ENCODE data around the gene LRP5. TPM values are rescaled to one million over a fixed set of nuclear protein-coding genes. Genes with fewer than 3 reads are reported as not detected.

Gene LRP5
- total and polyA plus RNA-seq, 9 of the 15 experiments (the other 6 are each of a cell fraction or from before 2014, with no cell fraction given), result 0.48 to 44.2 (median 13.5) TPM

DNA sequence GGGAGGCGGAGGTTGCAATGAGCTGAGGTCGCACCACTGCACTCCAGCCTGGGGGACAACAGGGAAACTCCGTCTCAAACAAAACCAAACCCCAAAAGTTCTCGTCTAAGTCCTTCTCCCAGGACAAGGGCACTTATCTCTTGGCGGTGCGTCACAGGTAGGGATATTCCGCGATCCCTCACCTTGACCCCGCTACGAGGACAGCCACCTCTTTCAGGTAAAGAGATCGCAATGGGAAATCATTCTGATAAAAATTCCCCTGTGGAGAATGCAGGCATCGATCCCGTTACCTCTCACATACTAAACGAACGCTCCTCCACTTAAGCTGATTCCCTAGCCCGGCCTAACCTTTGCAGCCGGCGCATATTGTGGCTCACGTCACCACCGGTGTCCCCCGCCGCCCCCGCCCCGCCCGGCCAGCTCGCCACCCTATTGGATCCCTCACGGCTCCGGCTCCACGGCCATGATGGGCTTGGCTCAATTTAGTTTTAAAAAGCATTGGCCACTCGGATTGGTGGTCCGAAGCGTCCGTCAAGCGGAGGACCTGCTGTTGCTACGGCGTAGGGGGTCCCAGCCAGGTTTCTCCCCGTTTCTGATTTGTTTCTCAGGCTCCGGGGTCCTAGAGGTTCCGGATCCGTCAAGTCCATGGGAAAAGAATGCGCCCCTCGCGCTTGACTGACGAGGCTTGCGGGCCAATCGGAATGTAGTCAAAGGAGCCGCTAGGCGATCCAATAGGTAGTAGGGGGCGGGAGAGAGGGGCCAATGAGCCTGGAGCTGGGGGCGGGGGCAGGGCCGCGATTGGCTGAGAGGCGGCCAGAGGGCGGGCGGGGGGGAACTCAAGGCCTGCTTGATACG is 147.7 kb downstream of the LRP5 start (continued):
- TF ChIP-seq, protein P1, sequence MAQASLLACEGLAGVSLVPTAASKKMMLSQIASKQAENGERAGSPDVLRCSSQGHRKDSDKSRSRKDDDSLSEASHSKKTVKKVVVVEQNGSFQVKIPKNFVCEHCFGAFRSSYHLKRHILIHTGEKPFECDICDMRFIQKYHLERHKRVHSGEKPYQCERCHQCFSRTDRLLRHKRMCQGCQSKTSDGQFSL (CRISPR knock-in tag; IDR thresholded peaks at IDR 0.05), result peak; percentile 73
- TF ChIP-seq, protein P1 (tag; IDR thresholded peaks at IDR 0.05), result 0 out of 4 replicates have a peak, but pooled peaks of 1 of the 2 experiments have one; percentile 13
- TF ChIP-seq SIRT6 (IDR thresholded peaks at IDR 0.05; ENCODE audit: low read depth, low read length) (no peak), NFXL1 (CRISPR knock-in tag; IDR thresholded peaks at IDR 0.05) (0 out of 2 replicates have a peak, but pooled peaks have one; percentile 61), POLR2AphosphoS2 (IDR thresholded peaks at IDR 0.05; ENCODE audit: low read length) (no peak), U2AF2 (optimal IDR thresholded peaks at IDR 0.05; ENCODE audit: low read depth, low read length) (no peak), TAF1 (IDR thresholded peaks at IDR 0.05; ENCODE audit: control insufficient read depth, extremely low read depth, insufficient read depth, low read length, severe bottlenecking) (peak; percentile 12), CREB1 (IDR thresholded peaks at IDR 0.05) (peak; percentile 56), CREB1 (CRISPR knock-in tag; IDR thresholded peaks at IDR 0.05) (peak; percentile 78), FOXK1 (CRISPR knock-in tag; IDR thresholded peaks at IDR 0.05; ENCODE audit: borderline replicate concordance) (no peak), ZNF134 (CRISPR knock-in tag; conservative IDR thresholded peaks at IDR 0.05) (peak; percentile 49)
- TF ChIP-seq, protein P2, sequence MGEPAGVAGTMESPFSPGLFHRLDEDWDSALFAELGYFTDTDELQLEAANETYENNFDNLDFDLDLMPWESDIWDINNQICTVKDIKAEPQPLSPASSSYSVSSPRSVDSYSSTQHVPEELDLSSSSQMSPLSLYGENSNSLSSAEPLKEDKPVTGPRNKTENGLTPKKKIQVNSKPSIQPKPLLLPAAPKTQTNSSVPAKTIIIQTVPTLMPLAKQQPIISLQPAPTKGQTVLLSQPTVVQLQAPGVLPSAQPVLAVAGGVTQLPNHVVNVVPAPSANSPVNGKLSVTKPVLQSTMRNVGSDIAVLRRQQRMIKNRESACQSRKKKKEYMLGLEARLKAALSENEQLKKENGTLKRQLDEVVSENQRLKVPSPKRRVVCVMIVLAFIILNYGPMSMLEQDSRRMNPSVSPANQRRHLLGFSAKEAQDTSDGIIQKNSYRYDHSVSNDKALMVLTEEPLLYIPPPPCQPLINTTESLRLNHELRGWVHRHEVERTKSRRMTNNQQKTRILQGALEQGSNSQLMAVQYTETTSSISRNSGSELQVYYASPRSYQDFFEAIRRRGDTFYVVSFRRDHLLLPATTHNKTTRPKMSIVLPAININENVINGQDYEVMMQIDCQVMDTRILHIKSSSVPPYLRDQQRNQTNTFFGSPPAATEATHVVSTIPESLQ (CRISPR knock-in tag; IDR thresholded peaks at IDR 0.05), result no peak
- TF ChIP-seq, protein P3, sequence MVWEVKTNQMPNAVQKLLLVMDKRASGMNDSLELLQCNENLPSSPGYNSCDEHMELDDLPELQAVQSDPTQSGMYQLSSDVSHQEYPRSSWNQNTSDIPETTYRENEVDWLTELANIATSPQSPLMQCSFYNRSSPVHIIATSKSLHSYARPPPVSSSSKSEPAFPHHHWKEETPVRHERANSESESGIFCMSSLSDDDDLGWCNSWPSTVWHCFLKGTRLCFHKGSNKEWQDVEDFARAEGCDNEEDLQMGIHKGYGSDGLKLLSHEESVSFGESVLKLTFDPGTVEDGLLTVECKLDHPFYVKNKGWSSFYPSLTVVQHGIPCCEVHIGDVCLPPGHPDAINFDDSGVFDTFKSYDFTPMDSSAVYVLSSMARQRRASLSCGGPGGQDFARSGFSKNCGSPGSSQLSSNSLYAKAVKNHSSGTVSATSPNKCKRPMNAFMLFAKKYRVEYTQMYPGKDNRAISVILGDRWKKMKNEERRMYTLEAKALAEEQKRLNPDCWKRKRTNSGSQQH (CRISPR knock-in tag; IDR thresholded peaks at IDR 0.05), result peak; percentile 96
- TF ChIP-seq, protein P4, sequence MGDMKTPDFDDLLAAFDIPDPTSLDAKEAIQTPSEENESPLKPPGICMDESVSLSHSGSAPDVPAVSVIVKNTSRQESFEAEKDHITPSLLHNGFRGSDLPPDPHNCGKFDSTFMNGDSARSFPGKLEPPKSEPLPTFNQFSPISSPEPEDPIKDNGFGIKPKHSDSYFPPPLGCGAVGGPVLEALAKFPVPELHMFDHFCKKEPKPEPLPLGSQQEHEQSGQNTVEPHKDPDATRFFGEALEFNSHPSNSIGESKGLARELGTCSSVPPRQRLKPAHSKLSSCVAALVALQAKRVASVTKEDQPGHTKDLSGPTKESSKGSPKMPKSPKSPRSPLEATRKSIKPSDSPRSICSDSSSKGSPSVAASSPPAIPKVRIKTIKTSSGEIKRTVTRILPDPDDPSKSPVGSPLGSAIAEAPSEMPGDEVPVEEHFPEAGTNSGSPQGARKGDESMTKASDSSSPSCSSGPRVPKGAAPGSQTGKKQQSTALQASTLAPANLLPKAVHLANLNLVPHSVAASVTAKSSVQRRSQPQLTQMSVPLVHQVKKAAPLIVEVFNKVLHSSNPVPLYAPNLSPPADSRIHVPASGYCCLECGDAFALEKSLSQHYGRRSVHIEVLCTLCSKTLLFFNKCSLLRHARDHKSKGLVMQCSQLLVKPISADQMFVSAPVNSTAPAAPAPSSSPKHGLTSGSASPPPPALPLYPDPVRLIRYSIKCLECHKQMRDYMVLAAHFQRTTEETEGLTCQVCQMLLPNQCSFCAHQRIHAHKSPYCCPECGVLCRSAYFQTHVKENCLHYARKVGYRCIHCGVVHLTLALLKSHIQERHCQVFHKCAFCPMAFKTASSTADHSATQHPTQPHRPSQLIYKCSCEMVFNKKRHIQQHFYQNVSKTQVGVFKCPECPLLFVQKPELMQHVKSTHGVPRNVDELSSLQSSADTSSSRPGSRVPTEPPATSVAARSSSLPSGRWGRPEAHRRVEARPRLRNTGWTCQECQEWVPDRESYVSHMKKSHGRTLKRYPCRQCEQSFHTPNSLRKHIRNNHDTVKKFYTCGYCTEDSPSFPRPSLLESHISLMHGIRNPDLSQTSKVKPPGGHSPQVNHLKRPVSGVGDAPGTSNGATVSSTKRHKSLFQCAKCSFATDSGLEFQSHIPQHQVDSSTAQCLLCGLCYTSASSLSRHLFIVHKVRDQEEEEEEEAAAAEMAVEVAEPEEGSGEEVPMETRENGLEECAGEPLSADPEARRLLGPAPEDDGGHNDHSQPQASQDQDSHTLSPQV (IDR thresholded peaks at IDR 0.05), result peak; percentile 92
- TF ChIP-seq, protein P5, sequence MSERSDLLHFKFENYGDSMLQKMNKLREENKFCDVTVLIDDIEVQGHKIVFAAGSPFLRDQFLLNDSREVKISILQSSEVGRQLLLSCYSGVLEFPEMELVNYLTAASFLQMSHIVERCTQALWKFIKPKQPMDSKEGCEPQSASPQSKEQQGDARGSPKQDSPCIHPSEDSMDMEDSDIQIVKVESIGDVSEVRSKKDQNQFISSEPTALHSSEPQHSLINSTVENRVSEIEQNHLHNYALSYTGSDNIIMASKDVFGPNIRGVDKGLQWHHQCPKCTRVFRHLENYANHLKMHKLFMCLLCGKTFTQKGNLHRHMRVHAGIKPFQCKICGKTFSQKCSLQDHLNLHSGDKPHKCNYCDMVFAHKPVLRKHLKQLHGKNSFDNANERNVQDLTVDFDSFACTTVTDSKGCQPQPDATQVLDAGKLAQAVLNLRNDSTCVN (CRISPR knock-in tag; IDR thresholded peaks at IDR 0.05), result peak; percentile 97

Measured in K562 (cell line).